Endothelial cell of umbilical vein (primary cell): Measurements from ENCODE around the gene DYNC1H1.

ENCODE experiments used
- CTCF ChIP-seq, 2 donors: IDR thresholded peaks; 1 replicate in 1 of 2; 2 replicates in 1 of 2; pipeline ENCODE4 v1.5.1; 2011; ENCODE audit warnings: low read length in 2 of 2, mild to moderate bottlenecking in 2 of 2, moderate library complexity in 2 of 2, control low read depth in 1 of 2, inconsistent platforms in 1 of 2, low read depth in 1 of 2; ENCODE audit not compliant: insufficient read depth in 1 of 2; ENCODE audit errors: extremely low read depth in 1 of 2
- EZH2 ChIP-seq: IDR thresholded peaks from 2 replicates; pipeline ENCODE4 v1.6.1; 2012; ENCODE audit warnings: borderline replicate concordance, low read depth, mild to moderate bottlenecking, moderate library complexity, low read length, inconsistent platforms; ENCODE audit not compliant: severe bottlenecking
- FOS ChIP-seq: IDR thresholded peaks from 2 replicates; pipeline ENCODE4 v1.6.1; 2011; ENCODE audit warnings: mild to moderate bottlenecking, low read length, moderate library complexity, borderline replicate concordance; ENCODE audit not compliant: insufficient read depth
- GATA2 ChIP-seq: IDR thresholded peaks from 2 replicates; pipeline ENCODE4 v1.7.0; 2011; ENCODE audit warnings: low read depth, mild to moderate bottlenecking, moderate library complexity, mixed read lengths, low read length; ENCODE audit not compliant: insufficient read length, insufficient read depth
- JUN ChIP-seq: IDR thresholded peaks from 2 replicates; pipeline ENCODE4 v1.6.1; 2011; ENCODE audit warnings: borderline replicate concordance, low read depth; ENCODE audit not compliant: insufficient read length, insufficient read depth
- MYC ChIP-seq: IDR thresholded peaks from one replicate; pipeline ENCODE4 v1.6.1; 2011; ENCODE audit warnings: mild to moderate bottlenecking, low read depth, low read length
- POLR2A ChIP-seq: IDR thresholded peaks from 2 replicates; pipeline ENCODE4 v1.6.1; 2012; ENCODE audit warnings: low read depth, mild to moderate bottlenecking, control low read depth, low read length
- POLR2AphosphoS5 ChIP-seq: IDR thresholded peaks from 2 replicates; pipeline ENCODE4 v1.6.1; 2012; ENCODE audit warnings: low read depth, mild to moderate bottlenecking, control low read depth, low read length, moderate library complexity; ENCODE audit not compliant: insufficient read depth
- TF ChIP-seq, protein P1 (sequence below): IDR thresholded peaks from 2 replicates; pipeline ENCODE4 v1.6.1; 2011; ENCODE audit not compliant: insufficient read depth, insufficient read length

DNA sequence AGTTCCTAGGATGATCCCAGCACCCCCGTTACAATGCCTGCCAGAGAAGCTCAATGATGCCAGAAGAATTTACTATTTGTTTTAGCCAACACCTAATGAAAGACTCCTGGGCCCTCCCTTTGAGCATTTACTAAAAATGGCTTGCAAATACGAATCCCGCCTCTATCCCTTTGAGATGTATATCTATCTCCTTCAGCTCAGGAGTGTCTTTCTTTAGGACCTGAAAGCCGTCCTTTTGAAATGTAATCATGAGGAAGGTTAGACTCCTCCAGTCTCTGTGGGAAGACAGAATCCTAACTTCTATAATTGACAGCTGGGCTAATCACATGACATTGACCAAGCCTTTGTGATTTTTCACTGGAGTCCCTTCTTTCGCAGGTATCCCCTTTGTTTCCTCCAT, 19.2 kb upstream of the DYNC1H1 start:
- TF ChIP-seq CTCF (IDR thresholded peaks at IDR 0.05; ENCODE audit: extremely low read depth in 1 of 2, insufficient read depth in 1 of 2, low read depth in 1 of 2, low read length in 2 of 2) (no peak), EZH2 (no peak), POLR2A (no peak), MYC (no peak), GATA2 (no peak), POLR2AphosphoS5 (no peak), FOS (no peak), JUN (no peak)
- TF ChIP-seq, protein P1, sequence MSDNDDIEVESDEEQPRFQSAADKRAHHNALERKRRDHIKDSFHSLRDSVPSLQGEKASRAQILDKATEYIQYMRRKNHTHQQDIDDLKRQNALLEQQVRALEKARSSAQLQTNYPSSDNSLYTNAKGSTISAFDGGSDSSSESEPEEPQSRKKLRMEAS = no peak
